Sigmoid colon (tissue), 4 donors: ENCODE measurements around the gene NUCKS1.

Experiments used
- CTCF ChIP-seq, 4 experiments: fragments of 450-650 bp in 3 of 4; fragments of 200-600 bp in 1 of 4; IDR thresholded peaks; one replicate each; pipeline ENCODE4 v1.5.1; 2016 to 2019; ENCODE audit warnings: antibody characterized with exemption in 4 of 4, mild to moderate bottlenecking in 3 of 4, moderate library complexity in 2 of 4
- POLR2A ChIP-seq, 2 donors: fragments of 450-650 bp; IDR thresholded peaks; one replicate each; pipeline ENCODE4 v1.6.1; 2016; ENCODE audit warnings: antibody characterized with exemption in 2 of 2, mild to moderate bottlenecking in 2 of 2, moderate library complexity in 2 of 2
- POLR2AphosphoS5 ChIP-seq, 4 donors: sonication (generic); formaldehyde crosslinking; IDR thresholded peaks; one replicate each; pipeline ENCODE4 v1.6.1; 2017; ENCODE audit warnings: antibody characterized with exemption in 4 of 4

- TF ChIP-seq CTCF (IDR thresholded peaks at IDR 0.05) (no peak), POLR2A (IDR thresholded peaks at IDR 0.05) (no peak), POLR2AphosphoS5 (IDR thresholded peaks at IDR 0.05) (no peak)
These were observed 48.1 kb downstream of the NUCKS1 start for GRCh38 chr1:205701891-205702290.
